Osteocyte (in vitro differentiated cells): ENCODE results near the gene PTTG1IP2. TPM values are rescaled to one million over a fixed set of nuclear protein-coding genes. Genes with fewer than 3 reads are reported as not detected.

Experiments
- DNase-seq: peaks from one replicate; pipeline ENCODE4 v3.0.0; 2021; ENCODE audit warnings: mixed read lengths; ENCODE audit not compliant: unreplicated experiment; ENCODE audit errors: extremely low spot score
- H3K27ac Mint-ChIP-seq: one replicate; pipeline ENCODE4 v1.8.0; 2021; ENCODE audit warnings: mild to moderate bottlenecking, mixed read lengths; ENCODE audit not compliant: unreplicated experiment
- H3K27me3 Mint-ChIP-seq: one replicate; pipeline ENCODE4 v1.8.0; 2021; ENCODE audit warnings: mixed read lengths; ENCODE audit not compliant: unreplicated experiment
- H3K36me3 Mint-ChIP-seq: one replicate; pipeline ENCODE4 v1.8.0; 2021; ENCODE audit warnings: mixed read lengths; ENCODE audit not compliant: unreplicated experiment
- H3K4me1 Mint-ChIP-seq: one replicate; pipeline ENCODE4 v1.8.0; 2021; ENCODE audit warnings: mixed read lengths; ENCODE audit not compliant: unreplicated experiment
- H3K4me3 Mint-ChIP-seq: one replicate; pipeline ENCODE4 v1.8.0; 2021; ENCODE audit warnings: mild to moderate bottlenecking, moderate library complexity, mixed read lengths; ENCODE audit not compliant: unreplicated experiment
- H3K9me3 Mint-ChIP-seq: one replicate; pipeline ENCODE4 v1.8.0; 2021; ENCODE audit warnings: mixed read lengths; ENCODE audit not compliant: unreplicated experiment
- total RNA-seq: library from RNA; stranded (reverse); gene quantifications from 2 replicates; pipeline ENCODE4 v1.2.1, GENCODE V29; 2021
- TF ChIP-seq, protein P1 (sequence below): fragments of 200-600 bp; sonication (generic); IDR thresholded peaks from 2 replicates; pipeline ENCODE4 v1.5.0; 2021; ENCODE audit warnings: antibody characterized with exemption, mild to moderate bottlenecking, moderate library complexity

The PTTG1IP2 gene
- total RNA-seq, 1 donor from 2014 or later = not detected

DNA sequence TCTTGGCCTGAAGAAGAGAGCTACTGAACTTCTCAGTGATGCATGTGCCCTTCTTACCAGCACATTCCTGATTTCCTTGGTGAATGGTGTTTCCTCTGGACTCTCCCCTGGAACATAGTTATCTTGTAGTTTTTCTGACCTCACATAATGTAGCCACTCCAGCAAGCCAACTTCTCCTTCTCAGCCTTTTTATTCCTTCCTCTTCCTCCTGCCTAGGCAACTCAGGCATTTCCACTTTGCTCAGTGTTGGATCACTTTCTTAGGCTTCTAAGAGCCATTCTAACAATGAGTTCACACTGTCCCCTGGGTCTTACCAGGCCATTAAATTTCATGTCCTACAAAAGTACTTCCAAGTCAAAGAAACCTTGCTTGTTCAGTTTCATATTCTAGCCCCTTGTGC is 3.6 kb upstream of the PTTG1IP2 start:
- TF ChIP-seq, protein P1, sequence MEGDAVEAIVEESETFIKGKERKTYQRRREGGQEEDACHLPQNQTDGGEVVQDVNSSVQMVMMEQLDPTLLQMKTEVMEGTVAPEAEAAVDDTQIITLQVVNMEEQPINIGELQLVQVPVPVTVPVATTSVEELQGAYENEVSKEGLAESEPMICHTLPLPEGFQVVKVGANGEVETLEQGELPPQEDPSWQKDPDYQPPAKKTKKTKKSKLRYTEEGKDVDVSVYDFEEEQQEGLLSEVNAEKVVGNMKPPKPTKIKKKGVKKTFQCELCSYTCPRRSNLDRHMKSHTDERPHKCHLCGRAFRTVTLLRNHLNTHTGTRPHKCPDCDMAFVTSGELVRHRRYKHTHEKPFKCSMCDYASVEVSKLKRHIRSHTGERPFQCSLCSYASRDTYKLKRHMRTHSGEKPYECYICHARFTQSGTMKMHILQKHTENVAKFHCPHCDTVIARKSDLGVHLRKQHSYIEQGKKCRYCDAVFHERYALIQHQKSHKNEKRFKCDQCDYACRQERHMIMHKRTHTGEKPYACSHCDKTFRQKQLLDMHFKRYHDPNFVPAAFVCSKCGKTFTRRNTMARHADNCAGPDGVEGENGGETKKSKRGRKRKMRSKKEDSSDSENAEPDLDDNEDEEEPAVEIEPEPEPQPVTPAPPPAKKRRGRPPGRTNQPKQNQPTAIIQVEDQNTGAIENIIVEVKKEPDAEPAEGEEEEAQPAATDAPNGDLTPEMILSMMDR = no peak
- no peak overlapping the region for H3K27ac Mint-ChIP-seq
- no peak for DNase-seq

GRCh38 chr7:90472805-90473540 is 3.5 kb downstream of the PTTG1IP2 start:
- Mint-ChIP-seq H3K4me1 (peaks cover 3% of the 10 kb centered on the region), H3K9me3 (peaks cover 3% of the 10 kb centered on the region), H3K4me3 (no peak overlapping the region), H3K27ac (no peak overlapping the region), H3K27me3 (peaks cover 3% of the 10 kb centered on the region), H3K36me3 (peaks cover 2% of the 10 kb centered on the region)
- TF ChIP-seq, protein P1 = no peak
- DNase-seq = no peak

More for the DNA sequence above, 3.6 kb upstream of the PTTG1IP2 start:
- Mint-ChIP-seq H3K36me3 (peaks cover 3% of the 10 kb centered on the region), H3K9me3 (peaks cover 9% of the 10 kb centered on the region), H3K4me1 (peaks cover 8% of the 10 kb centered on the region), H3K4me3 (no peak overlapping the region), H3K27me3 (no peaks in the 10 kb centered on the region)

DNA sequence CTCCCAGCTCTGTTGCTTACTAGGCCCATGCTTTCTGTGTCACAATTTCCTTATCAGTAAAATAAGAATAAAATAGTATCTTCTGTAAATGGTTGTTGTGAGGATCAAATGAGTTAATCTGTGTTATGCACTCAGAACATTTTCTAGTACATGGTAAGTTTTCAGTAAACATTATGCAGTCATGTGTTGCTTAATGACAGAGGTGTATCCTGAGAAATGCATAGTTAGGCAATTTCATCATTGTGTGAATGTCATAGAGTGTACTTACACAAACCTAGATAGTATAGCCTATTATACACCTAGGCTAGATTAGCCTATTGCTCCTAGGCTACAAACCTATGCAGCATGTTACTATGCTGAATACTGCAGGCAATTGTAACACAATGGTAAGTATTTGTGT is 4.4 kb downstream of the PTTG1IP2 start:
- H3K36me3 Mint-ChIP-seq = peaks cover 2% of the 10 kb centered on the region
- TF ChIP-seq, protein P1 = no peak
- DNase-seq = no peak
- H3K27me3 Mint-ChIP-seq = peaks cover 3% of the 10 kb centered on the region
- no peak overlapping the region for H3K4me3 Mint-ChIP-seq
- peaks cover 3% of the 10 kb centered on the region for H3K9me3 Mint-ChIP-seq
- peaks cover 3% of the 10 kb centered on the region for H3K4me1 Mint-ChIP-seq
- no peak overlapping the region for H3K27ac Mint-ChIP-seq

- H3K9me3 Mint-ChIP-seq = peaks cover 3% of the 10 kb centered on the region
- no peak for DNase-seq
- H3K36me3 Mint-ChIP-seq = peaks cover 2% of the 10 kb centered on the region
- peaks cover 6% of the 10 kb centered on the region for H3K4me1 Mint-ChIP-seq
- peaks cover 3% of the 10 kb centered on the region for H3K27me3 Mint-ChIP-seq
- no peak overlapping the region for H3K4me3 Mint-ChIP-seq
- no peak overlapping the region for H3K27ac Mint-ChIP-seq
- TF ChIP-seq, protein P1 = no peak
Measured at GRCh38 chr7:90474284-90475210, 5.1 kb downstream of the PTTG1IP2 start.

GRCh38 chr7:90483251-90483650 is 13.8 kb downstream of the PTTG1IP2 start:
- Mint-ChIP-seq H3K4me1 (peaks cover 6% of the 10 kb centered on the region), H3K36me3 (peaks cover 2% of the 10 kb centered on the region), H3K27me3 (peaks cover 3% of the 10 kb centered on the region), H3K9me3 (no peaks in the 10 kb centered on the region), H3K27ac (no peak overlapping the region), H3K4me3 (no peak overlapping the region)
- no peak for DNase-seq
- TF ChIP-seq, protein P1 = no peak
